Uterus (tissue), 4 donors: ENCODE data around the gene HTR4. TPM values are rescaled to one million over a fixed set of nuclear protein-coding genes. Genes with fewer than 3 reads are reported as not detected.
"Not testable (repeated sequence)": the region's sequence is repeated elsewhere in the genome, so short reads cannot be mapped to it uniquely, and the experiment has no call there.

Experiments used
- DNase-seq, 2 donors: peaks; one replicate each; pipeline ENCODE4 v3.0.0-alpha.2; 2019 to 2020
- H3K27ac ChIP-seq, 2 donors: fragments of 200-600 bp; sonication (generic); 1 replicate in 1 of 2; 2 replicates in 1 of 2; pipeline ENCODE4 v1.5.1; 2016 to 2018
- H3K27me3 ChIP-seq, 2 donors: fragments of 200-600 bp; sonication (generic); one replicate each; pipeline ENCODE4 v1.5.1; 2018 to 2019; ENCODE audit warnings: control low read depth in 1 of 2
- H3K36me3 ChIP-seq, 2 donors: fragments of 200-600 bp; sonication (generic); one replicate each; pipeline ENCODE4 v1.5.1; 2019; ENCODE audit warnings: control low read depth in 1 of 2
- H3K4me1 ChIP-seq, 2 donors: fragments of 200-600 bp; sonication (generic); one replicate each; pipeline ENCODE4 v1.5.1; 2018 to 2019; ENCODE audit warnings: control low read depth in 1 of 2
- H3K4me3 ChIP-seq, 2 donors: fragments of 200-600 bp; sonication (generic); 1 replicate in 1 of 2; 2 replicates in 1 of 2; pipeline ENCODE4 v1.5.1; 2018 to 2019; ENCODE audit warnings: mild to moderate bottlenecking in 1 of 2
- H3K9me3 ChIP-seq, 2 donors: fragments of 200-600 bp; sonication (generic); one replicate each; pipeline ENCODE4 v1.5.1; 2019; ENCODE audit warnings: control low read depth in 1 of 2
- CTCF ChIP-seq, 4 experiments: fragments of 200-600 bp in 2 of 4; fragments of 450-650 bp in 2 of 4; sonication (generic) in 2 of 4; IDR thresholded peaks; one replicate each; pipeline ENCODE4 v1.5.1; 2016 to 2019; ENCODE audit warnings: antibody characterized with exemption in 4 of 4, mild to moderate bottlenecking in 2 of 4, moderate library complexity in 1 of 4
- POLR2A ChIP-seq, 2 donors: fragments of 450-650 bp; IDR thresholded peaks; one replicate each; pipeline ENCODE4 v1.6.1; 2016; ENCODE audit warnings: antibody characterized with exemption in 2 of 2, mild to moderate bottlenecking in 1 of 2, moderate library complexity in 1 of 2
- intact Hi-C: fragments of 100-400 bp; cut with DNase I; formaldehyde crosslinking; loops from one replicate; pipeline ENCODE4 v1.15.1; 2023; ENCODE audit warnings: low total_unique reads
- total RNA-seq, 4 donors: library from RNA; depleted of rRNA in 3 of 4; stranded (reverse); fragments of >200 nt in 3 of 4; gene quantifications; one replicate each; pipeline versions ENCODE4 v1.1.0 to v1.2.4, GENCODE V29; 2014 to 2023
- donor health status: DM: yes; HTN: yes; CAD: no.

Gene HTR4
- total RNA-seq, 4 donors from 2014 or later = 0.26 to 0.40 TPM; not detected in 2

- Histone ChIP-seq H3K27ac (no peak overlapping the region), H3K27me3 (no peaks in the 10 kb centered on the region), H3K4me1 (no peaks in the 10 kb centered on the region), H3K9me3 (no peaks in the 10 kb centered on the region), H3K4me3 (no peak overlapping the region), H3K36me3 (no peaks in the 10 kb centered on the region)
- intact Hi-C loops = no loop called here
- no peak for TF ChIP-seq CTCF (IDR thresholded peaks at IDR 0.05)
- no peak for TF ChIP-seq POLR2A (IDR thresholded peaks at IDR 0.05)
- no peak for DNase-seq
These were observed 176.9 kb downstream of the HTR4 start for GRCh38 chr5:148477429-148477828.

GRCh38 chr5:148476302-148476701, 178.0 kb downstream of the HTR4 start:
- Histone ChIP-seq H3K4me1 (no peaks in the 10 kb centered on the region), H3K9me3 (no peaks in the 10 kb centered on the region), H3K27me3 (no peaks in the 10 kb centered on the region), H3K27ac (no peak overlapping the region), H3K4me3 (no peak overlapping the region), H3K36me3 (no peaks in the 10 kb centered on the region)
- TF ChIP-seq POLR2A (IDR thresholded peaks at IDR 0.05) (no peak), CTCF (IDR thresholded peaks at IDR 0.05) (no peak)
- DNase-seq = no peak
- intact Hi-C loops = no loop called here

- Histone ChIP-seq H3K4me3 (no peak overlapping the region), H3K4me1 (no peaks in the 10 kb centered on the region), H3K9me3 (no peaks in the 10 kb centered on the region), H3K27ac (no peak overlapping the region), H3K36me3 (no peaks in the 10 kb centered on the region), H3K27me3 (no peaks in the 10 kb centered on the region)
- TF ChIP-seq CTCF (IDR thresholded peaks at IDR 0.05) = no peak
- no peak for TF ChIP-seq POLR2A (IDR thresholded peaks at IDR 0.05)
- peak; percentile 20 to 35 for DNase-seq
- intact Hi-C loops = no loop called here
These were observed 180.3 kb downstream of the HTR4 start for GRCh38 chr5:148474025-148474511.

GRCh38 chr5:148471379-148471778, 182.9 kb downstream of the HTR4 start:
- H3K4me3 ChIP-seq = no peak overlapping the region
- DNase-seq = no peak
- no peaks in the 10 kb centered on the region for H3K4me1 ChIP-seq
- H3K36me3 ChIP-seq = no peaks in the 10 kb centered on the region
- intact Hi-C loops = no loop called here
- no peaks in the 10 kb centered on the region for H3K27me3 ChIP-seq
- H3K9me3 ChIP-seq = no peaks in the 10 kb centered on the region
- TF ChIP-seq CTCF (IDR thresholded peaks at IDR 0.05) (no peak), POLR2A (IDR thresholded peaks at IDR 0.05) (no peak)
- H3K27ac ChIP-seq = no peak overlapping the region

- no peak for TF ChIP-seq POLR2A (IDR thresholded peaks at IDR 0.05)
- no peak for TF ChIP-seq CTCF (IDR thresholded peaks at IDR 0.05)
- H3K9me3 ChIP-seq = no peaks in the 10 kb centered on the region
- no peaks in the 10 kb centered on the region for H3K4me1 ChIP-seq
- no peak overlapping the region for H3K4me3 ChIP-seq
- intact Hi-C loops = no loop called here
- H3K27ac ChIP-seq = no peak overlapping the region
- no peak for DNase-seq
- no peaks in the 10 kb centered on the region for H3K36me3 ChIP-seq
- H3K27me3 ChIP-seq = no peaks in the 10 kb centered on the region
These were observed 184.8 kb downstream of the HTR4 start for GRCh38 chr5:148469501-148469935.

GRCh38 chr5:148468746-148469145, 185.6 kb downstream of the HTR4 start:
- intact Hi-C loops, H3K27ac ChIP-seq, H3K27me3 ChIP-seq, H3K4me1 ChIP-seq, H3K4me3 ChIP-seq, DNase-seq, H3K36me3 ChIP-seq, H3K9me3 ChIP-seq: not testable (repeated sequence)
